Measurements from ENCODE around the gene DYNC1I1. TPM values are rescaled to one million over a fixed set of nuclear protein-coding genes. Genes with fewer than 3 reads are reported as not detected.

The DYNC1I1 gene
- polyA plus RNA-seq, 1 donor from 2014 or later: 28.9 TPM

- no peaks in the 10 kb centered on the region for H4K20me1 ChIP-seq (ENCODE audit: insufficient read depth)
- TF ChIP-seq EP300 (conservative IDR thresholded peaks at IDR 0.05; ENCODE audit: poor library complexity, severe bottlenecking) (no peak), TAF1 (IDR thresholded peaks at IDR 0.05; ENCODE audit: low read depth) (no peak), RAD21 (conservative IDR thresholded peaks at IDR 0.05) (no peak)
- H3K9me2 ChIP-seq (ENCODE audit: insufficient read depth, low read length): no peaks in the 10 kb centered on the region
- no peaks in the 10 kb centered on the region for H3K27me3 ChIP-seq (ENCODE audit: insufficient read depth, low read depth, low read length)
- H3K27ac ChIP-seq (ENCODE audit: low read length): no peak overlapping the region
- H3K4me2 ChIP-seq (ENCODE audit: low read length): no peak overlapping the region
- H3K36me3 ChIP-seq (ENCODE audit: insufficient read depth, low read length): no peaks in the 10 kb centered on the region
- H3F3A ChIP-seq (ENCODE audit: insufficient read depth, low read length, poor library complexity, severe bottlenecking): no peaks in the 10 kb centered on the region
- no peak overlapping the region for H3K9ac ChIP-seq (ENCODE audit: low read length)
- H2AFZ ChIP-seq (ENCODE audit: low read depth, low read length): no peak overlapping the region
- H3K4me3 ChIP-seq (ENCODE audit: low read length): no peak overlapping the region
- H3K79me2 ChIP-seq (replicated peaks; ENCODE audit: insufficient read depth, low read length): no peaks in the 10 kb centered on the region
- no peaks in the 10 kb centered on the region for H3K9me3 ChIP-seq (ENCODE audit: low read length)
Observed at GRCh38 chr7:95971716-95972115, 199.4 kb downstream of the DYNC1I1 start.

GRCh38 chr7:95972523-95972922 is 200.2 kb downstream of the DYNC1I1 start:
- TF ChIP-seq TAF1 (IDR thresholded peaks at IDR 0.05; ENCODE audit: low read depth) (no peak), SMC3 (conservative IDR thresholded peaks at IDR 0.05; ENCODE audit: poor library complexity) (no peak), POLR2AphosphoS5 (IDR thresholded peaks at IDR 0.05) (no peak), EP300 (conservative IDR thresholded peaks at IDR 0.05; ENCODE audit: poor library complexity, severe bottlenecking) (no peak), EZH2 (IDR thresholded peaks at IDR 0.05; ENCODE audit: borderline replicate concordance, insufficient read depth, low read length, poor library complexity, severe bottlenecking) (no peak), REST (IDR thresholded peaks at IDR 0.05; ENCODE audit: borderline replicate concordance) (no peak), RAD21 (conservative IDR thresholded peaks at IDR 0.05) (no peak), MXI1 (conservative IDR thresholded peaks at IDR 0.05; ENCODE audit: poor library complexity, severe bottlenecking) (no peak)
- TF ChIP-seq, protein P1, sequence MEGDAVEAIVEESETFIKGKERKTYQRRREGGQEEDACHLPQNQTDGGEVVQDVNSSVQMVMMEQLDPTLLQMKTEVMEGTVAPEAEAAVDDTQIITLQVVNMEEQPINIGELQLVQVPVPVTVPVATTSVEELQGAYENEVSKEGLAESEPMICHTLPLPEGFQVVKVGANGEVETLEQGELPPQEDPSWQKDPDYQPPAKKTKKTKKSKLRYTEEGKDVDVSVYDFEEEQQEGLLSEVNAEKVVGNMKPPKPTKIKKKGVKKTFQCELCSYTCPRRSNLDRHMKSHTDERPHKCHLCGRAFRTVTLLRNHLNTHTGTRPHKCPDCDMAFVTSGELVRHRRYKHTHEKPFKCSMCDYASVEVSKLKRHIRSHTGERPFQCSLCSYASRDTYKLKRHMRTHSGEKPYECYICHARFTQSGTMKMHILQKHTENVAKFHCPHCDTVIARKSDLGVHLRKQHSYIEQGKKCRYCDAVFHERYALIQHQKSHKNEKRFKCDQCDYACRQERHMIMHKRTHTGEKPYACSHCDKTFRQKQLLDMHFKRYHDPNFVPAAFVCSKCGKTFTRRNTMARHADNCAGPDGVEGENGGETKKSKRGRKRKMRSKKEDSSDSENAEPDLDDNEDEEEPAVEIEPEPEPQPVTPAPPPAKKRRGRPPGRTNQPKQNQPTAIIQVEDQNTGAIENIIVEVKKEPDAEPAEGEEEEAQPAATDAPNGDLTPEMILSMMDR (IDR thresholded peaks at IDR 0.05; ENCODE audit: poor library complexity, severe bottlenecking): no peak
- no peaks in the 10 kb centered on the region for H3K9me3 ChIP-seq (ENCODE audit: low read length)
- no peak overlapping the region for H3K4me2 ChIP-seq (ENCODE audit: low read length)
- no peaks in the 10 kb centered on the region for H3K9me2 ChIP-seq (ENCODE audit: insufficient read depth, low read length)
- no peak overlapping the region for H3K27ac ChIP-seq (ENCODE audit: low read length)
- no peaks in the 10 kb centered on the region for H4K20me1 ChIP-seq (ENCODE audit: insufficient read depth)
- H3K36me3 ChIP-seq (ENCODE audit: insufficient read depth, low read length): no peaks in the 10 kb centered on the region
- no peak overlapping the region for H3K4me3 ChIP-seq (ENCODE audit: low read length)
- no peaks in the 10 kb centered on the region for H3K27me3 ChIP-seq (ENCODE audit: insufficient read depth, low read depth, low read length)
- H2AFZ ChIP-seq (ENCODE audit: low read depth, low read length): no peak overlapping the region
- no peak overlapping the region for H3K9ac ChIP-seq (ENCODE audit: low read length)
- H3F3A ChIP-seq (ENCODE audit: insufficient read depth, low read length, poor library complexity, severe bottlenecking): no peaks in the 10 kb centered on the region
- no peaks in the 10 kb centered on the region for H3K79me2 ChIP-seq (replicated peaks; ENCODE audit: insufficient read depth, low read length)

DNA sequence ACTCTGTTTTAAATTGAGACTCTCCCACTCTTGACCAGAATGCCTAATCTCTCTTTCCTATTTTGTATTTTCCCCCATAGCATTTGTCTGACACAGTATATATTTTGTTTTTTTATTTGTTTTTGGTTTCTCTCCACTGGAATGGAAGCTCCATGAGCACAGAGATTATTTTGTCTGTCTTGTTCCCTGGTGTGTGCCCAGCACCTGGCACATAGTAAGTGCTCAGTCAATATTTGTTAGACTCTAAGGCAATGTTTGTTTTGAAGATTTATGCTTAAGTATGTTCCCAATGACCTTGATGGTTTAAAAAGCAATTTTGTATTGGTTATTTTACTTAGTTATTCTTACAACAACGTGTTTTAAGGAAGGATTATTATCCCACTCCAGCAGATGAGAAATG is 201.8 kb downstream of the DYNC1I1 start:
- no peak for TF ChIP-seq MXI1 (conservative IDR thresholded peaks at IDR 0.05; ENCODE audit: poor library complexity, severe bottlenecking)
- no peak for TF ChIP-seq TAF1 (IDR thresholded peaks at IDR 0.05; ENCODE audit: low read depth)
- no peak for TF ChIP-seq RAD21 (conservative IDR thresholded peaks at IDR 0.05)
- TF ChIP-seq POLR2AphosphoS5 (IDR thresholded peaks at IDR 0.05): no peak
- TF ChIP-seq EZH2 (IDR thresholded peaks at IDR 0.05; ENCODE audit: borderline replicate concordance, insufficient read depth, low read length, poor library complexity, severe bottlenecking): no peak
- no peak for TF ChIP-seq REST (IDR thresholded peaks at IDR 0.05; ENCODE audit: borderline replicate concordance)
- TF ChIP-seq, protein P1 (IDR thresholded peaks at IDR 0.05; ENCODE audit: poor library complexity, severe bottlenecking): no peak
- TF ChIP-seq SMC3 (conservative IDR thresholded peaks at IDR 0.05; ENCODE audit: poor library complexity): no peak
- TF ChIP-seq EP300 (conservative IDR thresholded peaks at IDR 0.05; ENCODE audit: poor library complexity, severe bottlenecking): no peak
- no peaks in the 10 kb centered on the region for H3K36me3 ChIP-seq (ENCODE audit: insufficient read depth, low read length)

More for the DNA sequence above, 201.8 kb downstream of the DYNC1I1 start:
- H2AFZ ChIP-seq (ENCODE audit: low read depth, low read length): no peak overlapping the region
- H3K27me3 ChIP-seq (ENCODE audit: insufficient read depth, low read depth, low read length): no peaks in the 10 kb centered on the region
- no peaks in the 10 kb centered on the region for H3F3A ChIP-seq (ENCODE audit: insufficient read depth, low read length, poor library complexity, severe bottlenecking)
- H3K9ac ChIP-seq (ENCODE audit: low read length): no peak overlapping the region
- H3K9me3 ChIP-seq (ENCODE audit: low read length): no peaks in the 10 kb centered on the region
- no peaks in the 10 kb centered on the region for H3K9me2 ChIP-seq (ENCODE audit: insufficient read depth, low read length)
- no peak overlapping the region for H3K4me2 ChIP-seq (ENCODE audit: low read length)
- H3K27ac ChIP-seq (ENCODE audit: low read length): no peak overlapping the region
- H3K79me2 ChIP-seq (replicated peaks; ENCODE audit: insufficient read depth, low read length): no peaks in the 10 kb centered on the region
- H3K4me3 ChIP-seq (ENCODE audit: low read length): no peak overlapping the region
- H4K20me1 ChIP-seq (ENCODE audit: insufficient read depth): no peaks in the 10 kb centered on the region

All from neural cell (in vitro differentiated cells).